Fibroblast of skin of right biceps (primary cell): Measurements from ENCODE around the gene CCDC63.

Source experiments
- DNase-seq: peaks from one replicate; pipeline ENCODE4 v3.0.0-alpha.2; 2013

CCDC63 gene

DNA sequence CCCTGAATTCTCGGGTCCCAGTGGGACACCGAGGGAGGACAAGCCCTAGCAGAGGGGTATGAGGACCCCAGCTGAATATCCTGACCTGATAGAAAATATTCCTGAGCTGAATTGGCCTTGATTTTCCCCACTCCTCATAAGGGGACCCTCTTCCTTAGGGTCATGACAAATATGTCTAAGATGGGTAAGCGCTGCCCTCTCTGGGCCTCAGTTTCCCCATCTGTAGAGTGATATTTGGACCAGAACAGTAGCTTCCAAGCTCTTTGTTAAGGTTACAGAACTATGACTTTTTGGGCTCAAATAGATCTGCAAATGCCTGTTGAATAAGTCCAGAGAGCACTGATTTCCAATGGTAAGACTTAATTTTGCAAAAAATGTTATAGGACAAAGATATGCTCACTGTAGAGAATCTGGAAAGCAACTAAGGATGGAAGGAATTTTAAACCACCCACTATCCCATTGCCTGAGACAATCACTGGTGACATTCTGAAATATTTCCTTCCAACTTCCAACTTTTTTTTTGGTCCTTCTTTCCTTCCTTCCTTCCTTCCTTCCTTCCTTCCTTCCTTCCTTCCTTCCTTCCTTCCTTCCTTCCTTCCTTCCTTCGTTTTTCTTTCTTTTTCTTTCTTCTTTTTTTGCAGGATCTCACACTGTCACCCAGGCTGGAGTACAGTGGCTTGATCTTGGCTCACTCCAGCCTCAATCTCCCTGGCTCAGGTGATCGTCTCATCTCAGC is 41.6 kb downstream of the CCDC63 start:
- DNase-seq, result no peak

DNA sequence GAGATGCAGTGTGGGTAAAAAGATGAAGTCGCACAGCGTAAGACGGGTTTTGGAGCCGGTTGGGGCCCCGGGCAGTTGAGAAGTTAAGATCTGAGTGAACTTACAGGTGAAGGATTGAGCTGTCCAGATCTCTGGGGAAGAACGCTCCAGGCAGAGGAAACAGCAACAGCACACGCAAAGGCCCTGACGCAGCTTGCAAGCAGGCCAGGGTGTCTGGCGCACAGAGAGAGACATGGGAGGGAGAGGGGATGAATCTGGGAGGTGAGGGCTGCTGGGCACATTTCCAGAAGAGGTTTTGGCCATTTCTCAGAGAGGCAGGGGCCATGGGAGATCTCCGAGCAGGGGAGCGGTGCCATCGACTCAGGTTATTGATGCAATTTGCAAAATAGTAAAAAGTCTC is 42.6 kb downstream of the CCDC63 start:
- no peak for DNase-seq

DNA sequence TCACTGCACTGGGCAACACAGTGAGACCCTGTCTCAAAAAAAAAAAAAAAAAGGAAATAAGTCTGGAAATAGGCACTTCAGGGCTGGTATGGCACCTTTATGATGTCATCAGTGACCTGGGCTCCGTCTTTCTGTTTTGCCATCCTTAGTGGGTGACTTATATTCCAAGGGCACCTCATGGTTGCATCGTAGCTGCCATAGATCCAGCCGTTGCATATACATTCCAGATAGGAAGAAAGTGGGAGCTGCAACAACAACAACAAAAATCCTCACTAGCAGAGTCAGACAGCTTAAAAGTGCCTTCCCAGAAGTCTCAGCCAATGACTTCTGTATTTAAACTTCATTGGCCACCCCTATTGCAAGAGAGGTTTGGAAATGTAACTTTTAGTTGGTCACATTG is 47.2 kb downstream of the CCDC63 start:
- DNase-seq, result no peak

DNA sequence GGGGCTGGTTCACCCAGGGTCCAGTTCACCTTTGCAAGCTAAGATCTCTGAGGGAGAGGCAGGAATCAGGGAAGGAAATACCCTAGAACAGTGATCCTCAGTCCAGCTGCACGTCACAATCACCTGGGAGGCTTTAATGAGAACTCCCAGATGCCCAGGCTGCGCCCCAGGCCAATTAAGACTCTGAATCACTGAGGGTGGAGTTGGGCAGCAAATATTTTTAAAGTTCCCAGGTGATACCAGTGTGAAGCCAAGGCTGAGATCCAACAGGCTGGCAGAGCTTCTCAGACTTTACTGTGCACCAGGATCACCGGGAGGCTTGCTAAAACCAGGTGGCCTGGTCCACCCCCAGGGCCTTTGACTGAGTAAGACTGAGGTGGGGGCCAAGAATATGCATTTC is 49.8 kb downstream of the CCDC63 start:
- no peak for DNase-seq

DNA sequence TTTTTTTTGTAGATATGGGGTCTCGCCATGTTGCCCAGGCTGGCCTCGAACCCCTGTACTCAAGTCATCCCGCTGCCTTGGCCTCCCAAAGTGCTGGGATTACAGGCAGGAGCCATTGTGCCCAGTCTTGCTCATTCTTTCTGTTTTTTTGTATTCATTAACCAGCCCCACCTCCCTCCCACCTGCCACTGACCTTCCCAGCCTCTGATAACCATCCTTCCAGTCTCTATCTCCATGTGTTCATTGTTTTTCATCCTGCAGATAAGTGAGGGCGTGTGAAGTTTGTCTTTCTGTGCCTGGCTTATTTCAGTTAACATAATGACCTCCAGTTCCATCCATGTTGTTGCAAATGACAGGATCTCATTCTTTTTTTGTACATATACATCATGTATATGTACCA is 54.6 kb downstream of the CCDC63 start:
- no peak for DNase-seq

DNA sequence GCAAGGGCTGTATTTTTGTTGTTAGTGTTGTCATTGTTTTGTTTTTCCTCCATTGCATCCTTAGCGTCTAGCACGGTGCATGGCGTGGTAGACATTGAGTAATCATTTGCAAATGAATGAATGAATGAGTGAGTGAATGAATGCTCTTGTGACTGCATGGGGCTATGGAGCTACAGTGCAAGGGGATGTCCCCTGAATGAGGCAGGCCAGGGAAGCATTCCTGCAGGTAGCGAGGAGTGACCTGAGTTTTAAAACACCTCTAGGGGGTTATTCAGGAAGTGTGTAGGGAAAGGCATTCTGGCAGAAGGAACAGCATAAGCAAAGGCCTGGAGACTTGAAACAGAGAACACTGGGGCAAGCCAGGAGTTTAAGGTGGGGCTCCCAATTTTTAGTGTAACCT is 56.7 kb downstream of the CCDC63 start:
- no peak for DNase-seq

DNA sequence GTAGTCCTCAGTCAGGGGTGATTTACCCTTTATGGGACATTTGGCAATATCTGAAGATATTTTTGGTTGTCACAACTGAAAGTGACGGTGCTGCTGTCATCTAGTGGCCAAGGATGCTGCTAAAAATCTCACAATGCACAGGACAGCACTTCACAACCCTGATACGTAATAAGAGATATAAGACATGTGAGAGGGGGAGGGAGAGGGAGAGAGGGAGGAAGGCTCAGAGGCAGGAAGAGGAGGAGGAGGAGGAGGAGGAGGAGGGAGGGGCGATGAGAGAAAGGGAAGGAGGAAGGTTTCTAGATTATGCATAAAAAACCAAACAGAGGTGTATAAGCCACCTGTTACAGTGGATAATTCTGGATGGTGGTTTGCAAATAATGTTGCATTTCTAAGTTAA is 59.3 kb downstream of the CCDC63 start:
- no peak for DNase-seq

DNA sequence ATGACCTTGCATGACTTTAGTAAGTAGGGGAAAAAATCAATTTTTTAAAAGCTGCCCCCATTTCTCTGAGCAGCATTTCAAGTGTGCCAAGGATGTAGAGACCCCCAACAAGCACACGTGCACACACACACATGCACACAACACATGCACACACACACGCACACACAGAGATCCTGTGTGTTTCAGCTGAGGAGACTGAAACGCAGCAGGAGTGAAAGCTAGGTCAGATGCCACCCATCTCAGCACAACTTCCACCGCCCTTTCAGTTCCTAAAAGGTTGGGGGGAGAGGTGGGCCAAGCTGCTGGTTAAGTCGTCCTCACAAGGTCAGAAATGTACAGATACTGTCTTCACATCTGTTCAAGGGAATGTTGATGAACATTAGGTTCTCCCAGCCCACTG is 59.7 kb downstream of the CCDC63 start:
- DNase-seq, result no peak

DNA sequence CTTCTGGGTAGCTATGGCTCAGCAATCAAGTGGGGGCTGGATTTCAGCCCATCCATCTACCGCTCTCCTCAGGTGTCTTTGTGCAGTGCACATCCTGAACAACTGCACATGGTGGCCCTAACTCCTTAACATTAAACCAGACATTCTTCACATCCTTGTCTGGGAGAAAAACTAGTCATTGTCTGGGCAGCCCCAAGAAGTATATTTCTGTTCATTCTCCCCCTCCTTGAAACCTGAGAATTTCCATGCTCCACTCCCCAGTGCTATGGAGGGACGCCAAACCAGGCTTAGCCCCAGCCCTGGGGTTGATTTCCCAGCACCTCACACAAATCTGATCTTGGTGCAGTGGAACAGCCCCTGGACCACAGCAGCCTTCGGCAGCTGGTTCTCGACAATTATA is 60.2 kb downstream of the CCDC63 start:
- peak; percentile 69 for DNase-seq

DNA sequence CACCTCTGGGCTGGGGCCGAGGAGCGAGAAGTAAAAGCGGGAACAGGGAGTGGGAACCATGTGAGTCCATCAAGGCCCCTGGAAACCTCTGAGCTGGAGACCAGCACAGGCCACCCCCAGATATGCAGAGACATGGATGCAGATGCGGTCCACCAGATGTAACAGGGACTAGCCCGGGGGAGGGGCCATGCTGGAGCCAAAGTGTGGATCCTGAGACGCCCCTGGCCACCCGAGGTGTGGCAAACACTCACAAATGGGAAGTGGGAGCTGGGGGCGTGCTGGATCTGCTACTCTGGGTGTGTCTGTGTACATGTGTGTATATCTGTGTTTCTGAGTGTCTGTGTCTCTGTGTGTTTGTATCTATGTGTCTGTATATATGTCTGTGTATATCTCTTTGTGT is 60.8 kb downstream of the CCDC63 start:
- DNase-seq, result no peak

DNA sequence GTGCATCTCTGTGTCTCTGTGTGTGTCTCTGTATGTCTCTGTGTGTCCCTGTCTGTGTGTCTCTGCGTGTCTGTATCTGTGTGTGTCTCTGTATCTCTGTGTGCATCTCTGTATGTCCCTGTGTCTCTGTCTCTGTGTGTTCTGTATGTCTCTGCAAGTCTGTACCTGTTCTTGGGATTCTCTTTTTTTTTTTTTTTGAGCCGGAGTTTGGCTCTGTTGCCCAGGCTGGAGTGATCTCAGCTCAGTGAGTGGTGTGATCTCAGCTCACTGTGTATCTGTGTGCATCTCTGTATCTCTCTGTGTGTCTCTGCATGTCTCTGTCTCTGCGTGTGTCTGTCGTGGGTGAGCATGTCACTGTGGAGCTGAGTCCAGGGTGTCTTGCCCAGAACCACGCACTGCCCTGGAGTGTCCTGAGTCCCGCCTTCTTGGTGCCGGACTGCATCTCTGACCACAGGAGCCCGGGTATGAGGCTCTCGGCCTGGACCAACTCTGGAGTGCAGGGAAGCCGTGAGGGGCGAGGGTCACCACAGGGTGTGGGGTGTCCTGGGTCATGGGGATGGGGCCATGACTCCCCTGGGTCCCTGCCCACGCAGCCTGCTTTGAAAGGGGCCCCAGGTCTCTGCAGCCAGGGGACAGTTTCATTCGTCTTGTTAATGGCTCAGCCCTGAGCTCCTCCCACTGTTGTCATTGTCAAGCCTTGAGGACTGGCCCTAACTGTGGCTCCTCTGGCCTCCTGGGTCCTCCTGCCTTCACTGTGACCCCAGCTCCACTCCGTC is 61.8 kb downstream of the CCDC63 start:
- DNase-seq, result no peak

DNA sequence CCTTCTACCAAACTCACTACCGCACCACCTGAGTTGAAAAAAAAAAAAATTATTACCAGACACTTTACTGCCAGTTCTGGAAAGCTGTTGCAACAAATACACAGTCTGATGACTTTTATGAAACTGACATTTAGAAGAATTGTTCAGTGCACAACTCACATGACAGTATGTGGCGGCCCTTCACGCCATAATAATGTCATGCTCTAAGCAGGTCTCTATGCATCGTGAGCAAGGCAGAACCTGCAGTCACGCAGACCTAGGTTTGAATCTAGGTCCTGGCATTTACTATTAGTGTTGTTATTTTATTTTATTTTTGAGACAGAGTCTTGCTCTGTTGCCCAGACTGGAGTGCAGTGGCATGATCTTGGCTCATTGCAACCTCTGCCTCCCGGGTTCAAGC is 65.5 kb downstream of the CCDC63 start:
- no peak for DNase-seq

DNA sequence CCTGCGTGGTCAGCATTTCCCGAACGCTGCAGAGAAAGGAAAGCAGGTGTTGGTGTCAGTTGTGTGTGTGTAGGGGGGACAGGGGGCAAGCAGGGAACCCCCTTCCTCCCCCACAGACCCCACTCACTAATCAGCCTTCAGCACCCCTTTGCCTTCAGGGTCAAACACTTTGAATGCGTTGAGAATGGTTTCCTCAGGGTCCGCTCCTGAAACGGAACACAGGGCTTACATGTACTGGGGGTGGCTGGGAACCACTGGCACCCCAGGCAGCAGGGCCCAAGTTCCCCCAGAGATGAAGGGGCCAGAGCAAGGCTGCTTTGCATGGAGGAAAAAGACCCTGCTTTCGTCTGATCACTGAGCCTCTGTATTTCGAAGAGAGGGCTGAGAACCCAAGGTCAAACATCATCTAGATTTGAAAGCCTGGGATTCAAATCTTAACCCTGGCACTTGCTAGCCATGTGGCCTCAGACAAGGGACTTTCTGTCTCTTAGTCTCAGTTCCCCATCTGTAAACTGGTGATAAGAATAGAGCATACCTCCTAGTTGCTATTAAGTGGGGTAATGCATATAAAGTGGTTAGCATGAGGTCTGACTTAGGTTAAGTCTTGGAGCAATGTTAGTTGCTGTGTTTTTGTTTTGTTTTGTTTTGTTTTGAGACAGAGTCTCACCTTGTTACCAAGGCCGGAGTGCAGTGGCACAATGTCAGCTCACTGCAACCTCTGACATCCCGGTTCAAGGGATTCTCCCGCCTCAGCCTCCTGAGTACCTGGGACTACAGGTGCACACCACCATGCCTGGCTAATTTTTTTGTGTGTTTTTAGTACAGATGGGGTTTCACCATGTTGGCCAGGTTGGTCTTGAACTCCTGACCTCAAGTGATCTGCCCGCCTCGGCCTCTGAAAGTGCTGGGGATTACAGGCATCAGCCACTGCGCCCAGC is 66.6 kb downstream of the CCDC63 start:
- DNase-seq, result no peak

DNA sequence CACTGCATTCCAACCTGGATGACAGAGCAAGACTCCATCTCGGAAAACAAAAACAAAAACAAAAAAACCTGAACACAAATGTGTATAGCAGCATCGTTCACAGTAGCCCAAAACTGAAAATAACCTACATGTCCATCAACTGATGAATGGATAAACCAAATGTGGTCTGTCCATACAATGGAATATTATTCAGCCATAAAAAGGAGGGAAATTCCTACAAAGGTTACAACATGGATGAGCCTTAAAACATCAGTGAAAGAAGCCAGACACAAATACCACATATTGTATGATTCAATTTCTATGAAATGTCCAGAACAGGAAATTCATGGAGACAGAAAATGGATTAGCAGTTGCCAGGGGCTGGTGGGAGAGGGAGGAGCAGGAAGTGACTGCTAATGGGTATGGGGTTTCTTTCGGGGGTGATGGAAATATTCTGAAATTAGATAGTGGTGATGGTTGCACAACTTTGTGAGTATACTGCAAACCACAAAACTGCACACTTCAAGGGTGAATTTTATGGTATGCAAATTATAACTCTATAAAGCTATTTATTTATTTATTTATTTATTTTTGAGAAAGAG is 69.6 kb downstream of the CCDC63 start:
- peak; percentile 76 for DNase-seq

DNA sequence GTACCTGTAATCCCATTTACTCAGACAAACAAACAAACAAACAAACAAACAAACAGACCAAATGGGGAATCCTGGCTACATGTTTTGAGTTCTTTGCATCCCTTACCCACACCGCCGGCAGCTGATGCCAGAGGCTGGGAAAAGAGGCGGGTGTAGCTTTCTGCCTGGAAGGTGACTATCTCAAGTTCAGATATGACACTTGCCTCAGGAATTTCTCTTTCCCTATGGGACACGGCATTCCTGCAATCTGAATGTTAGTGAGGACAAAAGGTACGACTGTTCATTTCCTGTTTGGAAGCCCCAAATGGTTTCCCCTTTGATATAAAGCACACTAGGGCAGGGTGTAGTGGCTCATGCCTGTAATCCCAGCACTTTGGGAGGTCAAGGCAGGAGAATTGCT is 70.7 kb downstream of the CCDC63 start:
- DNase-seq, result peak; percentile 86

DNA sequence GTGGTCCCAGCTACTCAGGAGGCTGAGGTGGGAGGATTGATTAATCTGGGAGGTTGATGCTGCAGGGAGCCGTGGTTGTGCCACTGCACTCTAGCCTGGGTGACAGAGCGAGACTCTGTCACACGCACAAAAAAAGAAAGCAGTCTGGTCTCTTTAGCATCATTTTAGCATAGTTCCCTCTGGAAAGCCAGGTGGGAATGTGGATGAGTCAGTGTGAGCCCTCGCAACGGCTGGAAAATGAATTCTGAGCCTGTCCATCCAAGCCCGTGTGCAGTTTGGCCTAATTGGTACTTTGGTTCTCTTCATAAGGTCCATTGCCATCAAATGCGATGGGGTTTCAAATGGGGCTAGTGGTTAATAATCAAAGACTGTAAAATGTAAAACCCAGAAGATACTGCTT is 71.2 kb downstream of the CCDC63 start:
- peak; percentile 21 for DNase-seq

DNA sequence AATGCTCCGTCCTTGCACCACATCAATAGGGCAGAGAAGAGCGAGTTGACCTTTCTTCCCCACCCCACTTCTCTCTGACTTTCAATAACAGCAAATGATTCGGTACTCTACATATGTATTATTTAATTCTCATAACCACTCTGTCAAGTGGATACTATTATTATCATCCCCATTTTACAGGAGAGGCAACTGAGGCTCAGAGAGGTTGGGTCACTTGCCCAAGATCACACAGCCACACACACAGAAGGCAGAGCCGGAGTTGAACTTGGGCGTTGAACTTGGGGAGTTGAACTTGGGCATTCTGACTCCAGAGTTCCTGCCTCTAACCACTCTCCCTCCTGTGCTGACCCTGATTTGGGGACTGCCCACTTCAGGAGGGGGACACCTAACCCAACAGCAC is 72.9 kb downstream of the CCDC63 start:
- no peak for DNase-seq

DNA sequence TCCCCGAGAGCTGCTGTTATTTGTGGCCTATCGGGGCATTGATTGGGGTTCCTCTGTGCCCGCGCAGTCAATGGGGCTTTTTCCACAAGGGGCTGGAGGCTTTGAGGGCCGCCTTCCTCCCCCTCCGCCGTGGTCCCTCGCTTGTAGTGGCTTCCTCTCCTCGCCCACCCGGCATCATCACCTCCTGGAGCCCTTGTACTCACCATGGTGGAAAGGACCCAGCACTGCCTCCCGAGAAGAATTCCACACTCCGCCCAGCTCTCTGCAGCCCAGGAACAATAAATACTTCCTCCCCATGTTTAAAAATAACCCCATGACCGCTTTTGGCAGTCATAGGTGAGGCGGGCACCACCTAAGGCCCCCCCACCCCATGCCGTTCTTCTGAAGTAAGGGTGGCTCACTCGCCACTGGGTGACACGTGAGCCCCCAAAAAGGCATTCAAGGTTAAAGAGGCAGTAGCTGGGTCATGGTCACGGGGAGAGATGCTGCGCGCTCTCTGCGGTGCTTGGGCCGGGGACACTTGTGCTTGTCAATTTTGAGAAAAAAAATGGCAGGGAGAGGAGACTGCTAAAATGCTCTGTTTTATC is 73.6 kb downstream of the CCDC63 start, which contains the start of gene MYL2:
Gene MYL2, minus strand, starts transcription at position 256 of the 587 bp plus-strand sequence. Its CDS starts 50 bp downstream, at position 206.
- DNase-seq, result no peak

DNA sequence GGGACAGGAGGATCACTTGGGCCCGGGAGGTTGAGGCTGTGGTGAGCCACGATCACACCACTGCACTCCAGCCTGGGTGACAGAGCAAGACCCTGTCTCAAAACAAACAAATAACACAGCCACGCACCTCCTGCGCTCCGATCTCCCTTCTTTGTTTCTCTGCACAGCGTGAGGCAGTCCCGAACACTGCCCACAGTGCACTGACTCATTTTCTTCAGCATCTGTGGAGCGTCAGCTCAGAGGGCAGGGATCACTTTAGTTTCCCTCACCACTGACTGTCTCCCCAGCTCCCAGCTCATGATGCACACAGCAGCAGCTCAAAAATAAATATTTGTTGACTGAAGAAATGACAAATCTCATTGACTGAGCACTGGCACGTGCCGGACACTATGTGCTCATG is 74.5 kb downstream of the CCDC63 start:
- peak; percentile 18 for DNase-seq

DNA sequence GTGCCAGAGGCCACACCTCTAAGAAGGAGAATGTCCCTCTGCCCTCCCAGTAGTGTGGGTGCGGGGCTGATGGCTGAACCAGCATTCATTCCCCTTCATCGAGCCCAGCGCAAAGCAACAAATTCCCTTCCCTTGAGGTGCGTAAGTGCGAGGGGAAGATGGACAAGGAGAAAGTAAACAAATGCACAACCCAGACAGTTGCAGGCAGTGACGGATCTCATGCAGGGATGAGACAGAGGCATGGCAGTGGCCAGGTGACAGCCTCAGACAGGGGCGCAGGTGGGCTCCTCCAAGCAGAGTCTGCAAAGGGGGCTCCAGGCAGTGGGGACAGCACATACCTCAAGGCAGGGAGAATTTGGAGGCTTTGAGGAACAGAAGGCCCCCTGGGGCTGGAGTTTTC is 75.9 kb downstream of the CCDC63 start:
- DNase-seq, result no peak

DNA sequence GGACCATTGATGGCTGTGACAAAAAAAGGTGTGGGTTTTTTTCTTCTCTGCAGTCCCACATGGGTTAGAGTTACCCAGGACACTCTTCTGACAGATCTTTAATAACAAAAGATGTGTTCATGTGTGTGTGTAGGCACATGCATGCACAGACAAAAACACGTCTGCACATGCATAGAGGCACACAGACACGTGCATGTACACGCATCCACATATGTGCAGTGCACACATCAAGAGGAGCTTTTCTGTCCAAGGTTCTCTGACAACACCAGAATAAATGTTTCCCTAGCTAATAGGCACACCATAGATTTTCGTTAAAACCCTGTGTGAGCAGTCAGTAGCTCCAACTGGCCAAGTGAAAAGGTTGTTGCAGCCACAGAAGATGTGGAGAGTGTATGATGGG is 76.4 kb downstream of the CCDC63 start:
- DNase-seq, result no peak

DNA sequence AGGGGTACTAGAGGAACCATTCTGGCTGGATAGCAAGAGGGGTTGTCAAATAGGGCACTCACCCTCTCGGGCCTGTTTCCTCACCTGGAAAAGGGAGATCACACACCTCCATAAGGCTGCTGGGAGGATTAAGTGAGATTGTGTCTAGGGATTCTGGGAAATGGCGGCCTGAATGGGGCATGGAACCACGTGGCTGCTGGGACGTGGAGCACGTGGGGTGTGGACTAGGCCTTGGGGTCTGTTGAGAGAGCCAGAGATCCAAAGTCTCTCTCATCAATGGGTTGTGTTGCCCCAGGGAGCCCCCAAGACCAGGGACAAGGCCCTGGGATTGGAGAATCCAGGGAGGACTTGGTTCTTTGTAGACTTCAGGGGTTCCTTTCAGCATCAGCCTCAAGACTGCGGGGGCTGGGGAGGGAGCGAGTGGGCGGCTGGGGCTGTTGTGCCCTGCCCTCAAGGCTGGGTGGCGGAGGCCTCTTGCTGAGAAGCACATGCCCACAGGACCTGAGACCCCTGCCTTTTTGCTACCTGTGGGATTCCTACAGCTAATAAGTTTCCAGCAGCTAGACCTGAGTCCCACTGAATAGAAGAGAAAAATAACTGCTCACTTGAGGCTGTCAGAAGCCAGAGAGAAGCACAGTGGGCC is 77.0 kb downstream of the CCDC63 start:
- no peak for DNase-seq
